Caco-2 (cell line): ENCODE results near the gene OAF. TPM values are rescaled to one million over a fixed set of nuclear protein-coding genes. Genes with fewer than 3 reads are reported as not detected.
"Not testable (repeated sequence)": the region's sequence is repeated elsewhere in the genome, so short reads cannot be mapped to it uniquely, and the experiment has no call there.

Experiments used
- BruUV-seq: library from RNA; stranded (reverse); fragments of 400-500 nt; replicated peaks from 2 replicates; lab custom pipeline; 2021; lab: Mats Ljungman, UMichigan
- CTCF ChIA-PET: fragments of 300-600 bp; sonication (Branson Sonifier 250); formaldehyde crosslinking; loops from one replicate; lab custom pipeline; 2022; ENCODE audit warnings: antibody characterized with exemption; lab: Charles Lee
- POLR2A ChIA-PET: fragments of 300-600 bp; sonication (Branson Sonifier 250); formaldehyde crosslinking; loops from one replicate; lab custom pipeline; 2022; ENCODE audit warnings: antibody characterized with exemption; lab: Charles Lee
- DNase-seq, 2 experiments: peaks; one replicate each; pipeline versions ENCODE4 v3.0.0 to v3.0.0-alpha.2; 2020 to 2022
- H3K27me3 ChIP-seq: replicated peaks from 2 replicates; pipeline ENCODE4 v1.6.0; 2011; ENCODE audit warnings: low read length; ENCODE audit not compliant: control insufficient read depth, insufficient read depth
- H3K36me3 ChIP-seq: 2 replicates; pipeline ENCODE4 v1.5.1; 2011; ENCODE audit warnings: low read length; ENCODE audit not compliant: control insufficient read depth, insufficient read depth
- H3K4me1 ChIP-seq: fragments of 250-450 bp; sonication (Bioruptor Pico); 2 replicates; pipeline ENCODE4 v1.5.1; 2020; ENCODE audit warnings: mild to moderate bottlenecking
- H3K4me3 ChIP-seq: 2 replicates; pipeline ENCODE4 v1.5.1; 2011; ENCODE audit warnings: low read depth, mild to moderate bottlenecking, control low read depth, low read length
- H3K9me3 ChIP-seq: fragments of 250-450 bp; sonication (Bioruptor Pico); 2 replicates; pipeline ENCODE4 v1.5.1; 2020; ENCODE audit warnings: mild to moderate bottlenecking, moderate library complexity
- H3K27ac Mint-ChIP-seq: one replicate; pipeline ENCODE4 v1.8.0; 2022; ENCODE audit warnings: mixed read lengths; ENCODE audit not compliant: unreplicated experiment
- H3K27me3 Mint-ChIP-seq: one replicate; pipeline ENCODE4 v1.8.0; 2022; ENCODE audit warnings: mixed read lengths; ENCODE audit not compliant: insufficient read depth, unreplicated experiment
- H3K36me3 Mint-ChIP-seq: one replicate; pipeline ENCODE4 v1.8.0; 2022; ENCODE audit warnings: mild to moderate bottlenecking, mixed read lengths; ENCODE audit not compliant: insufficient read depth, unreplicated experiment
- H3K4me1 Mint-ChIP-seq: one replicate; pipeline ENCODE4 v1.8.0; 2022; ENCODE audit warnings: low read depth, mixed read lengths; ENCODE audit not compliant: unreplicated experiment
- H3K4me3 Mint-ChIP-seq: one replicate; pipeline ENCODE4 v1.8.0; 2022; ENCODE audit warnings: mild to moderate bottlenecking, moderate library complexity, mixed read lengths; ENCODE audit not compliant: unreplicated experiment
- H3K9me3 Mint-ChIP-seq: one replicate; pipeline ENCODE4 v1.8.0; 2022; ENCODE audit warnings: mixed read lengths; ENCODE audit not compliant: unreplicated experiment
- CTCF ChIP-seq, 2 experiments: fragments of 200-600 bp in 1 of 2; IDR thresholded peaks; 1 replicate in 1 of 2; 2 replicates in 1 of 2; pipeline versions ENCODE4 v1.5.1 to v1.8.0; 2011 to 2022; ENCODE audit warnings: antibody characterized with exemption in 1 of 2, control low read depth in 1 of 2, inconsistent platforms in 1 of 2, low read depth in 1 of 2, low read length in 1 of 2, mild to moderate bottlenecking in 1 of 2, moderate library complexity in 1 of 2; ENCODE audit not compliant: insufficient read depth in 1 of 2, severe bottlenecking in 1 of 2, unreplicated experiment in 1 of 2
- intact Hi-C: fragments of 100-400 bp; cut with micrococcal nuclease; formaldehyde crosslinking; loops from one replicate; pipeline ENCODE4 v1.10.0; 2022; ENCODE audit not compliant: unreplicated experiment
- total RNA-seq: library from RNA; stranded (reverse); gene quantifications from 2 replicates; pipeline ENCODE4 v1.2.3, GENCODE V29; 2022

OAF gene
- total RNA-seq, 1 experiment from 2014 or later = 31.3 TPM

DNA sequence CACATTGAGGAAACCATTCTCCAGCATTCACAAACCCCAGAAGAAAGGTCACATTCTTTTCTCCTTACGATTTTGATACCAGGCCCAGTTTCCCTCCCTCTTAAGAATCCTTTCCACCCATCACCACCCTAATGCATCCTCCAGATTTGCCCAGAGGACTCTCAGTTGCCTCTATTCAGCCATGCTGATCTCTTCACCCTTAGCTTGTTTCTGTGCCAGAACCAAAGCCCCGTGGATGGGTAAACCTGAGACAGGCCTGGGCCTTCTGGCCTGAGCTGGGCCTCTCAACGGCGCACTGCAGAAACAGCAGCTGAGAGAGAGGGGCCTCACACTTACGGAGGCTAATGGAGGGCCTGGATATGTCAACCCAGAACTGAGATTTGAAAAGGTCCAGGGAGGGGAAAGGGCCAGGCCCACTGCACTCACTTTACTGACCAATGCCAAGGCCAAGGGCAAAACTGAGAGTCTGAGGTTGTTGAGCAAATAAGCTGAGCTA lies 32.2 kb upstream of the OAF start:
- H3K27me3 Mint-ChIP-seq = peaks cover 2% of the 10 kb centered on the region
- intact Hi-C loops = no loop called here
- Histone ChIP-seq H3K4me1 (peaks cover 15% of the 10 kb centered on the region), H3K4me3 (no peak overlapping the region), H3K27me3 (no peaks in the 10 kb centered on the region), H3K9me3 (no peaks in the 10 kb centered on the region), H3K36me3 (no peaks in the 10 kb centered on the region)
- ChIA-PET POLR2A (no interaction called here), CTCF (interaction anchor here (1.2 kb wide), 1 partner anchor 50 kb away, joined by 7 read pairs; no protein-coding TSS in a partner anchor)
- no peak overlapping the region for H3K4me3 Mint-ChIP-seq
- no peaks in the 10 kb centered on the region for H3K36me3 Mint-ChIP-seq
- DNase-seq = no peak
- H3K27ac Mint-ChIP-seq = no peak overlapping the region
- BruUV-seq = no TSS peak
- no peak for TF ChIP-seq CTCF (IDR thresholded peaks at IDR 0.05; ENCODE audit: insufficient read depth in 1 of 2, low read depth in 1 of 2, low read length in 1 of 2, severe bottlenecking in 1 of 2, unreplicated experiment in 1 of 2)
- peaks cover 12% of the 10 kb centered on the region for H3K4me1 Mint-ChIP-seq
- no peaks in the 10 kb centered on the region for H3K9me3 Mint-ChIP-seq

DNA sequence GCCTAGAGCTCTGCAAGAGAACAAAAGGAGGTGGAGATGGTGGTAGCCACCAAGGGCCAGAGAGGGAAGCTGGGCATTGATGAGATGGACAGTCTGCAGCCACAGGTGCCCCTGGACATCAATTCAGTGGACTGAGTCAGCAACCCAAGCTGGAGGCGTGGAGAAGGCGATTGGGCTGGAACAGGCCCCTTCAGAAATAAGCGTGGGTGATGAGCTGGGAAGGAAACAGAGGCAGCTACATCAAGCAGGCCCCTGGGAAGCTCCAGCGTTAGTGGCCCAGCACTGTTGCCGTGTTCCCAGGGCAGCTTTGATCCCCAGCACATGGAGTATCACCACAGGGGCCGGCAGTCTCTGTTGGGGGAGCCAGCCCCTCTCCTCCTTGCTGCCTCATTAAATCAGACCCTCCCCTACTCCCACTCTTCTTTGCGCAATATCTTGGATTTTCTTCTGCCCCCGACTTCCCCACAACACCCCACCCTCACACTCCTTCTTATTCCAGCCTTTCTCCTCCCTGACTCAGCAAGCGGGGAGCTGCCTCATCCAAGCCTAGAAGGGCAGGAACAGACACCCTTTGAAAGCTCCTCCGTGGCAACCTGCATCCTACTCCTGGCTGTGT lies 31.7 kb upstream of the OAF start:
- H3K27ac Mint-ChIP-seq = no peak overlapping the region
- H3K27me3 Mint-ChIP-seq = peaks cover 2% of the 10 kb centered on the region
- Histone ChIP-seq H3K36me3 (no peaks in the 10 kb centered on the region), H3K27me3 (no peaks in the 10 kb centered on the region), H3K4me1 (peaks cover 16% of the 10 kb centered on the region), H3K9me3 (no peaks in the 10 kb centered on the region), H3K4me3 (no peak overlapping the region)
- no peak for DNase-seq
- ChIA-PET POLR2A (no interaction called here), CTCF (interaction anchor here (1.0 to 1.2 kb wide), 2 partner anchors 50 to 121 kb away, joined by 3 to 7 read pairs; no protein-coding TSS in a partner anchor)
- no peaks in the 10 kb centered on the region for H3K9me3 Mint-ChIP-seq
- peaks cover 17% of the 10 kb centered on the region for H3K4me1 Mint-ChIP-seq
- BruUV-seq = no TSS peak
- H3K4me3 Mint-ChIP-seq = no peak overlapping the region
- intact Hi-C loops = no loop called here
- no peaks in the 10 kb centered on the region for H3K36me3 Mint-ChIP-seq
- TF ChIP-seq CTCF (IDR thresholded peaks at IDR 0.05; ENCODE audit: insufficient read depth in 1 of 2, low read depth in 1 of 2, low read length in 1 of 2, severe bottlenecking in 1 of 2, unreplicated experiment in 1 of 2) = no peak

GRCh38 chr11:120180063-120180462 lies 30.8 kb upstream of the OAF start:
- CTCF ChIA-PET = interaction anchor here (0.7 to 1.0 kb wide), 2 partner anchors 10 to 120 kb away, joined by 3 to 6 read pairs; no protein-coding TSS in a partner anchor
- POLR2A ChIA-PET = not testable (repeated sequence)

More at GRCh38 chr11:120180063-120180462, 30.8 kb upstream of the OAF start:
- H3K9me3 Mint-ChIP-seq, H3K27ac Mint-ChIP-seq, H3K36me3 ChIP-seq, H3K4me3 Mint-ChIP-seq, H3K4me3 ChIP-seq, DNase-seq, H3K27me3 Mint-ChIP-seq, H3K36me3 Mint-ChIP-seq, H3K27me3 ChIP-seq, BruUV-seq, intact Hi-C loops, H3K9me3 ChIP-seq: not testable (repeated sequence)
- peaks cover 25% of the 10 kb centered on the region for H3K4me1 ChIP-seq
- H3K4me1 Mint-ChIP-seq = peaks cover 17% of the 10 kb centered on the region
